Ectodermal cell (in vitro differentiated cells): ENCODE results near the gene TRIM46.
"Not testable (repeated sequence)": the region's sequence is repeated elsewhere in the genome, so short reads cannot be mapped to it uniquely, and the experiment has no call there.

Experiments used
- H3K27ac ChIP-seq: 2 replicates; pipeline ENCODE4 v1.7.0; 2013; ENCODE audit warnings: mild to moderate bottlenecking, low read depth, low read length; ENCODE audit not compliant: insufficient read depth, poor library complexity, severe bottlenecking
- H3K27me3 ChIP-seq: 2 replicates; pipeline ENCODE4 v1.7.0; 2013; ENCODE audit warnings: mild to moderate bottlenecking, low read length; ENCODE audit not compliant: insufficient read depth, control insufficient read depth, poor library complexity, severe bottlenecking
- H3K36me3 ChIP-seq: one replicate; pipeline ENCODE4 v1.7.0; 2013; ENCODE audit warnings: low read length; ENCODE audit not compliant: control insufficient read depth, insufficient read depth
- H3K4me1 ChIP-seq: one replicate; pipeline ENCODE4 v1.7.0; 2013; ENCODE audit warnings: low read length; ENCODE audit not compliant: control insufficient read depth, insufficient read depth
- H3K4me3 ChIP-seq: 2 replicates; pipeline ENCODE4 v1.7.0; 2013; ENCODE audit warnings: low read depth, low read length, control low read depth; ENCODE audit not compliant: insufficient read depth
- H3K9me3 ChIP-seq: 2 replicates; pipeline ENCODE4 v1.7.0; 2013; ENCODE audit warnings: mild to moderate bottlenecking, low read length, moderate library complexity; ENCODE audit not compliant: control insufficient read depth
- WGBS, 2 experiments: methylation state at CpG; one replicate each; pipeline ENCODE4 v1.1.7; 2013; ENCODE audit warnings: missing lambda C conversion rate in 2 of 2; 5-methylcytosine and 5-hydroxymethylcytosine counted together

Gene TRIM46

DNA sequence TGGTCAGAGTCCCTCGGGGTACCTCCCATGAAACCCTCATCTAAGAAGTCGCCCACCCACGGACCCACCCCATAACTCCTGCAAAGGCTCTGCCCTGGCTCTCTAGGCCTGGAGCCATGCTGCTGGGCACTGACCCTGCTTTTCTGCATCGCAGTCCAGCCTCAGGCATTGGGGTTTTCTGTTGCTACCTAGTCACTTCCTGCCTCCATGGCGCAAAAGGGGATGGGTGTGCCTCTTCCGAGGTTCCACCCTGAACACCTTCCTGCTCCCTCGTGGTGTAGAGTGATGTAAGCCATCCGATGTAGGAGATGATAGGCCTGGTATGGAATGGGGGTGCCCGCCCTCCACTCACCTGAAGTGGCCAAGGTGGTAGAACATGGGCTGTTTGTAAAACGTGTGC lies 41.1 kb downstream of the TRIM46 start:
- not testable (repeated sequence) for H3K9me3 ChIP-seq, H3K27ac ChIP-seq, H3K4me1 ChIP-seq, H3K27me3 ChIP-seq, H3K4me3 ChIP-seq, H3K36me3 ChIP-seq
- WGBS, 2 experiments, result 87 to 92% methylated on average over 2 to 7 of the region's 10 CpGs

DNA sequence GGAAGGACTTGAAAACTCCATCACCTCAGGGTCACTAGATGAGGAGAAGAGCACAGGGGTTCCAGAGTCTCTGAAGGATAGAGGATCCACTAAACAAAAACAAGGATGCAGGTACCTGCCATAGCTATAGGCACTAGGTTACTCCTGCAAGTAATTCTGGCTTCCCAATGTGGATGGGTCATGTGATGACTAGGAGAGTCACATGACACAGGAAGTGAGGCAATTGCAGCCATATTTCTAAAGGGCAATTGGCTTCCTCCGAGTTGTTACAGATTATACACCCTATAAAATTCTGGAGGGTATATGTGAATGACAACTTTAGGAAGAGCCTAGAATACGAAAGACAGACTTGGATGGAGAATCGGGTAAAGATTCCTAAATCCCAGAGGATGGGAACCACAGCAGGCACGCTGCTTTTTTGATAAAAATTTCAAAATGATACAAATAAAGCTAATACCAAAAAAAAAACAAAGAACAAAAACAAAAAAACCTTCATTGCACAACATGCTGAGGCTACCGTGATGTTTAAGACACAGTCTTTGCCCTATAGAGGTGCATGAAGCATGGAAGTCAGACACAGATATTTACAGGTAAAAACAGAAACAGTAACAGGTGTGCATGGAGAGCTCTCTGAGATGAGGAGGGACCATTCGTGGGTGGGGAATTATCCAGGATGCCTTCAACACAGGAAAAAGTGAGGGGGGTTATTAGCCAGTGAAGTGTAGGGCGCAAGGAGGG lies 45.4 kb downstream of the TRIM46 start:
- Histone ChIP-seq H3K36me3 (no peaks in the 10 kb centered on the region), H3K4me1 (no peaks in the 10 kb centered on the region), H3K4me3 (peak overlapping the region; percentile 10), H3K9me3 (no peaks in the 10 kb centered on the region), H3K27ac (no peak overlapping the region), H3K27me3 (no peaks in the 10 kb centered on the region)
- 63 to 77% methylated on average over 7 of the region's 7 CpGs for WGBS, 2 experiments

DNA sequence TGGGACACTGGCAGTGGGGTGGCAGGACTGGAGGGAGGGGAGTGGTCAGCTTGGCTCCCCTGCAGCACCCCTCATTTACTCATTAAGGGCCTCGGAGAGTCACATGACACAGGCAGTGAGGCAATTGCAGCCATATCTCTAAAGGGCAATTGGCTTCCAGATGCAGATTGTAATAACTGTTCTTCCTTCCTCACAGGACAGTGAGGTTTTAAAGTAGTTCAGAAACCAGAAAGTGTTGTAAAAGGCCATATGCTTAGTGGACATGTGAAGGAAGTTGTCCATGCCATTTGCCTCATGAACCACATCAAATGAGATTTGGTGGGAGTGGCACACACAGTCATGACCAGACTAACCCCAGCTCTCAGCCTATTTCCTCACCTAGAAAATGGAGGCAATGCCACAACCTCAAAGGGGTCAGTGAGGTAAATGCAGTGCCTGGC lies 46.0 kb downstream of the TRIM46 start:
- Histone ChIP-seq H3K4me3 (no peak overlapping the region), H3K27me3 (no peaks in the 10 kb centered on the region), H3K9me3 (no peaks in the 10 kb centered on the region), H3K4me1 (no peaks in the 10 kb centered on the region), H3K27ac (no peak overlapping the region), H3K36me3 (no peaks in the 10 kb centered on the region)
- 43 to 57% methylated on average over 1 of the region's 1 CpG for WGBS, 2 experiments

DNA sequence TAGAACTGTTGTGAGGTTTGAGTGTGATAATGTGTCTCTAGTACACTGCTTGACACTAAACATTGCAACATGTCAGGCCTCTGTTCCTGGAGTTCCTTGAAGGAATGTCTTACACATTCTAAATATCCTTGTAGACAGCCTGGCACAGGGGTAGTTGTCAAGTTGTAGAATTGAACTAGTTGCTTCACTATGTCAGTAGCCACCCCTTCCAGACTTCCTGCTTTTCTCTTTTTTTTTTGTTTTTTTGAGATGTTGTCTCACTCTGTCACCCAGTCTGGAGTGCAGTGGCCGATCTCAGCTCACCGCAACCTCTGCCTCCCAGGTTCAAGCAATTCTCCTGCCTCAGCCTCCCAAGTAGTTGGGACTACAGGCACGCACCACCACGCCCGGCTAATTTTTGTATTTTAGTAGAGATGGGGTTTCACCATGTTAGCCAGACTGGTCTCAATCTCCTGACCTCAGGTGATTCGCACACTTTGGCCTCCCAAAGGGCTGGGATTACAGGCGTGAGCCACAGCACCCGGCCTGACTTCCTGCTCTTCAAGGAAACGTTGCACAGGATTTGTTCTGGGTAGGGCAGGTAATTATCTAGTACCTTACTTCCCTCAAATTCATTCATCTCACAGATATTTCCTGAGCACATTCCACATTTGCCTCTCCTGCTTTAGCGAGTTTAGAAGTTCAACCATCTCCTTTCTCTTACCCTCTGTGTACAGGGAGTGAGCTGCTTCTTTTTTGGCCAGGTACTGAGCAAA lies 46.7 kb downstream of the TRIM46 start:
- not testable (repeated sequence) for H3K4me3 ChIP-seq, H3K27ac ChIP-seq, H3K36me3 ChIP-seq, H3K4me1 ChIP-seq, H3K9me3 ChIP-seq, H3K27me3 ChIP-seq
- 92 to 95% methylated on average over 10 of the region's 10 CpGs for WGBS, 2 experiments

DNA sequence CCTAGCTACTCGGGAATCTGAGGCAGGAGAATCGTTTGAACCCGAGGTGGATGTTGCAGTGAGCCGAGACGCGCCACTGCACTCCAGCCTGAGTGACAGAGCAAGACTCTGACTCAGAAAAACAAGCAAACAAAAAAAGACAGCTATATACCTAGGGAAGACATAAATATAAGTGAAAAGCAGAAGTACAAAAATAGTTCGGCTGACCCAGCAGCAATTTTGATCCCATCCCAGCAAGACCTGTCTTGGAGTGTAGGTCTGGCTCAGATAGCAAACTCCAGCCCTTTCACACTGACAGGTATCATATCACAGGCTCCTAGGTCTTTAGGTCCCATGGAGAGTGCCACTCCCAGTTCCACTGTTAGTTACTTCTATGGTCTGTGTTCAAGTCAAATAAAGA lies 49.4 kb downstream of the TRIM46 start:
- Histone ChIP-seq H3K9me3 (no peaks in the 10 kb centered on the region), H3K27me3 (no peaks in the 10 kb centered on the region), H3K4me1 (peaks cover 13% of the 10 kb centered on the region), H3K36me3 (no peaks in the 10 kb centered on the region), H3K4me3 (no peak overlapping the region), H3K27ac (no peak overlapping the region)
- WGBS, 2 experiments, result 90 to 95% methylated on average over 7 of the region's 7 CpGs

DNA sequence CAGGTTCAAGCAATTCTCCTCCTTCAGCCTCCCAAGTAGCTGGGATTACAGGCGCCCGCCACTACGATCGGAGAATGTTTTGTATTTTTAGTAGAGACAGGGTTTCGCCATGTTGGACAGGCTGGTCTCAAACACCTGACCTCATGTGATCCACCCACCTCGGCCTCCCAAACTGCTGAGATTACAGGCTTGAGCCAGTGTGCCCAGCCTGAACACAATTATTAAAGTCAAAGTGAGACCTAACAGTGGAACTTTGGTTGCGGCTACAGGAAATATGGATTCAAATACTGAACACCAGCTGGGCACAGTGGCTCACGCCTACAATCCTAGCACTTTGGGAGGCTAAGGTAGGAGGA lies 51.7 kb downstream of the TRIM46 start:
- H3K4me1 ChIP-seq, result peaks cover 15% of the 10 kb centered on the region
- H3K4me3 ChIP-seq, H3K36me3 ChIP-seq, H3K27me3 ChIP-seq, H3K27ac ChIP-seq, H3K9me3 ChIP-seq: not testable (repeated sequence)
- WGBS, 2 experiments, result 94 to 96% methylated on average over 8 of the region's 8 CpGs

DNA sequence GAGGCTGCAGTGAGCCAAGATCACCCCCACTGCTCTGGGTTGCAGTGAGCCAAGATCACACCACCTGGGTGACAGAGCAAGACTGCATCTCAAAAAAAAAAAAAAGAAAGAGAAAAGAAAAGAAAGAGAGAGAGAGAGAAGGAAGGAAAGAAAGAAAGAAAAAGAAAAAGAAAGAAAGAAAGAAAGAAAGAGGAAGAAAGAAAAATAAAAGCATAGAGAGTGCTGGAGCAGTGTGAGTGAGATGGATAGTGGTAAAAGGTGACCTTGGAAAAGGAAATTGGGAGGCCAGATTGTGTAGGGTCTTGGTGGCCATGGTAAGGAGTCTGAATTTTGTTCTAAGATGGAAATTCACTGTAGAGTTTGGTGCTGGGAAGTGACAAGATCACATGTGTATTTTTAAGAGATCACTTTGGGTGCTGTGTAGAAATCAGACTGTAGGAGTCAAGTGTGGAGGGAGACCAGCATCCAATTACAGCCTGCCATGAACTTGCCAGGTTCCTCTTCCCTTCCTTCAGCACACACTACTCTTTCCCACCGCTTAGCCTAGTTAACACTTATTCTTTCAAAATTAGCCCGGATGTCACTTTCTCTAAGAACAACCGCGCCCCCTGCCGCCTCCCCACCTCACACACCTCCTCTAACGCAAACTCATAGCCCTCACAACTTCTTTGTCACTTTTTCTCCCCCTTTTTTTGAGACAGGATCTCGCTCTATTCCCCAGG lies 52.7 kb downstream of the TRIM46 start:
- WGBS, 2 experiments, result 0 to 1% methylated on average over 7 of the region's 7 CpGs
- peak overlapping the region; percentile 88 for H3K27ac ChIP-seq
- H3K9me3 ChIP-seq, result no peaks in the 10 kb centered on the region
- H3K36me3 ChIP-seq, result no peaks in the 10 kb centered on the region
- peaks cover 4% of the 10 kb centered on the region for H3K27me3 ChIP-seq
- peaks cover 15% of the 10 kb centered on the region for H3K4me1 ChIP-seq
- H3K4me3 ChIP-seq, result peak overlapping the region; percentile 92

DNA sequence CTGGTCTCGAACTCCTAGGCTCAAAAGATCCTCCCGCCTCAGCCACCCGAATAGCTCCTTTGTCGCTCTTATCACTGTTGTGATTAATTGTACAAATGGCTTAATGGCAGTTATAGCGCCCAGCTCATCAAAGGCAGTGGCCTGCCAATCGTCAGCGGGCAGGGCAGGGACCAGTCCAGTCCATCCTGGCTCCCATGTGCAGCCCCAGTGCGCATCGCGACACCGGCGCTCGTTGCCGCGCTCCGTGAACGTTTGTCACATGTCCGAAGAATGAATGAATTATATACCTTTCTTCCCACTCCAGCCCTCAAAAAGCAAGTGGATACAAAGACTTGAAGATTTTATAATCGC lies 53.2 kb downstream of the TRIM46 start:
- WGBS, 2 experiments, result 0% methylated on average over 18 of the region's 19 CpGs
- no peaks in the 10 kb centered on the region for H3K36me3 ChIP-seq
- H3K4me1 ChIP-seq, result peaks cover 15% of the 10 kb centered on the region
- H3K9me3 ChIP-seq, result no peaks in the 10 kb centered on the region
- H3K4me3 ChIP-seq, result peak overlapping the region; percentile 92
- peak overlapping the region; percentile 88 for H3K27ac ChIP-seq
- peaks cover 4% of the 10 kb centered on the region for H3K27me3 ChIP-seq

DNA sequence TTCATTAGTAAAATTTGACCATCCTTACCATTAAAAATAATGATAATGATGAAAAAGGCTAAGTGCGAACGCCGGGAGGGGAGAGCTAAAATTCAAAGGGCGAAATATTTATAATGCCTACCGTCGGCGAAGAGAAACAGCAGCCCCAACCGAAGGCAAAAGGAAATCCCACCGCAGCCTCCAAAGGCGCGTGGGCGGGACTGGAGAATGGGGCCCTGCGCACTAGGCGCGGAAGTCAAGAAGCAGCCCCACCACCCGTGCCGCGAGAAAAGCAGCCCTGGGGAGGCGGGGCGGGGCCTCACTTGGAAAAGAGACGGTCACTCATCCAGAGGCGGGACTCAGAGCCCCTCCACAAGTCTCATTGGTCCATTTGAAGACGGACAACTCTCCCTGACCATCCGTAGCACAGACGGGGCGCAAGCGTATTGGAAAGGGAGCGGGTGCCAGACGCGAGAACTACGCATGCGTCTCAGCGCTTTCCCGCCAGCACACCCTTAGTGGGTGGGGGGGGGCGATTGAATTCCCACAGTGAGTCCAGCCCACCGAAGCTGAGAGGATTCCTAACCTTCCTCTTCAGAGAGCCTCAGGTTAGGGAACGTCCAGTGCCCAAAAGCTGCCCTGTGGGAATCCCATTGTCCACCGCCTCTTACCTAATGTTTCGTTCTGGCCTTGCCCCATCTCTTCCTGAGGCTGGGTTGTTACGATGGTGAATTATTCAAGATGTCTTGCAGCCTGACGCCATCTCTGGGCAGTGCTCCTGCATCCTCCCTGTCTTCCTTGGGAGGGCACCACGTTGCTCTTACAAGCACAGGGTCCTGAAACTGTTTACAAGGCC lies 53.8 kb downstream of the TRIM46 start:
- peaks cover 15% of the 10 kb centered on the region for H3K4me1 ChIP-seq
- H3K27me3 ChIP-seq, result peaks cover 4% of the 10 kb centered on the region
- peak overlapping the region; percentile 92 for H3K4me3 ChIP-seq
- WGBS, 2 experiments, result 1% methylated on average over 42 of the region's 42 CpGs
- H3K9me3 ChIP-seq, result no peaks in the 10 kb centered on the region
- peak overlapping the region; percentile 88 for H3K27ac ChIP-seq
- no peaks in the 10 kb centered on the region for H3K36me3 ChIP-seq

DNA sequence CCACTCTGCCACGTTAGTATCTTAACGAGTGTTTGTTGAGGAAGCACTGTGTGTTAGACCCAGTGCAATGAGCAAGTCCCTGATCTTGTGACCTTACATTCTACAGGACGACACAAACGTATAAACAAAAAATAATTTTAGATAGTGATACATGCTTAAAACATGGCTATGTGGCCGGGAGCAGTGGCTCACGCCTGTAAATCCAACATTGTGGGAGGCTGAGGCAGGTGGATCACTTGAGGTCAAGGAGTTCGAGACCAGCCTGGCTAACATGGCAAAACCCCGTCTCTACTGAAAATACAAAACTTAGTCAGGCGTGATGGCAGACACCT lies 54.4 kb downstream of the TRIM46 start:
- peak overlapping the region; percentile 92 for H3K4me3 ChIP-seq
- WGBS, 2 experiments, result 78 to 85% methylated on average over 9 of the region's 9 CpGs
- peak overlapping the region; percentile 74 for H3K27ac ChIP-seq
- H3K27me3 ChIP-seq, result peaks cover 4% of the 10 kb centered on the region
- H3K4me1 ChIP-seq, result peaks cover 15% of the 10 kb centered on the region
- no peaks in the 10 kb centered on the region for H3K36me3 ChIP-seq
- no peaks in the 10 kb centered on the region for H3K9me3 ChIP-seq
